ENCODE results near the gene TNS1. TPM values are rescaled to one million over a fixed set of nuclear protein-coding genes. Genes with fewer than 3 reads are reported as not detected.
A peak's percentile ranks its signal among the peaks of the same experiment; 100 is the strongest.

TNS1 gene
- total RNA-seq, 2 donors from 2014 or later = 0.27 to 5.1 TPM

DNA sequence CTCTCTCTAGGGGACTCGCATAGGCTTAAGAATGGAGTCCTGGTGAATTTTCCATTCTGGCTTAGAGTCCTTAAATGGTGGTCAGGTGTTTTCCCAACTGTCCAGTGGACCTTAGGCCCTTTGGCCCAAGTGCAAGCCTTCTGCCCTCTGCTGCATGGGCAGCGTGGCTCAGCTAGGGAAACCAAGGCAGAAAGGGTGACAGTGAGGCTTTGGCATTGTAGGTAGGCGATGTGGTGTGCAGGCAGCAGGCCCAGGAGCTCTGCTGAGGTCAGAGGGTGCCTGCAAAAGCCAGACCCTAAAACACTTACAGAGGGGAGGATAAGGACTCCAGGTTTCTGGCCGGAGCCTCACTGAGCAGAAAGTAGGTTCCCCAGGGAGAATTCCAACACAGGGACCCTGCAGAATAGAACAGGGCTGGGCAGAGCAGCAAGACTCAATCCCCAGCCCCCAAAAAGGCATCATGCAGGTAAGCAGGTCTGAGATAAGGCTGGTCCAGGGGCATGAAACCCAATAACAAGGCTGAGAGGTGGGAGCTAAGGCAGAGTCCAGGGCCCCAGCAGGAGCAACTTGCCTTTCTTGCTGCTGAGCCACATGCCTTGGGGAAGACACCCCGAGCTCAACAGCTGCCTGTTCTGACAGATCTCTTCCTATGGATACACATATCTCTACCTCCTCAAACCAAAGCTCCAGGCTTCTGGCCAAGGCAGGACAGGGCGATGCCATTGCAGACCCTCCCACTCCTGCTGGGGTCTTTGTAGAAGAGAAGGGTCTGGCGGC is 199.7 kb downstream of the TNS1 start:
- Mint-ChIP-seq H3K9me3 (peaks cover 0 to 5% of the 10 kb centered on the region in 2 donors), H3K27ac (no peak overlapping the region), H3K36me3 (no peaks in the 10 kb centered on the region)
- no peak for DNase-seq (ENCODE audit: low spot score in 2 of 2)
- no peak for ATAC-seq

GRCh38 chr2:217802266-217802665 is 200.5 kb downstream of the TNS1 start:
- Mint-ChIP-seq H3K9me3 (peaks cover 0 to 5% of the 10 kb centered on the region in 2 donors), H3K27ac (no peak overlapping the region), H3K36me3 (no peaks in the 10 kb centered on the region)
- ATAC-seq = no peak
- DNase-seq (ENCODE audit: low spot score in 2 of 2) = peak in 1 of 2 donors; percentile 30

- H3K27ac Mint-ChIP-seq = no peak overlapping the region
- peaks cover 0 to 5% of the 10 kb centered on the region in 2 donors for H3K9me3 Mint-ChIP-seq
- peak in 1 of 2 donors; percentile 23 for DNase-seq (ENCODE audit: low spot score in 2 of 2)
- H3K36me3 Mint-ChIP-seq = no peaks in the 10 kb centered on the region
- no peak for ATAC-seq
Measured at GRCh38 chr2:217801711-217802110, 201.1 kb downstream of the TNS1 start.

DNA sequence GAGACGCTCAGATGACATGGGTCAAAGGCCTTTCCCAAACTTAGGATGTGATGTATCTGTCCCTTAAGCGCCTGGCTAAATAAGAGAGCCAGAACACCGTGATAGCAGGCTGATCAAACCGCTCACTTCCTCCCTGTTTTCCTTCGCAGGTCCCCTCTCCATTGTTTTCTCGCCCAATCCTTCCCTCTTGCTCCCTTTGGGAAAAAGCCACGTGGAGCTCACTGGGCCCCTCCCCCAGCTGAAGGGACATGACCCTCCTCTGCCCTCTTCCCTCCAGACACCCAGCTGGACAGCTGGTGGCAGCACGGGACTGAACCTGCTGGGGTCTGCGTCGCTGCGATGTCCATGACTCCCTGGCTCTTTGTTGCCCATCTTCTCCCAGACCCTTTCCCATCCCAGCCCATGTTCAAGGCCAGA is 201.7 kb downstream of the TNS1 start:
- Mint-ChIP-seq H3K36me3 (no peaks in the 10 kb centered on the region), H3K27ac (no peak overlapping the region), H3K9me3 (peaks cover 0 to 5% of the 10 kb centered on the region in 2 donors)
- ATAC-seq (no peak), DNase-seq (ENCODE audit: low spot score in 2 of 2) (peak in 1 of 2 donors; percentile 42)

DNA sequence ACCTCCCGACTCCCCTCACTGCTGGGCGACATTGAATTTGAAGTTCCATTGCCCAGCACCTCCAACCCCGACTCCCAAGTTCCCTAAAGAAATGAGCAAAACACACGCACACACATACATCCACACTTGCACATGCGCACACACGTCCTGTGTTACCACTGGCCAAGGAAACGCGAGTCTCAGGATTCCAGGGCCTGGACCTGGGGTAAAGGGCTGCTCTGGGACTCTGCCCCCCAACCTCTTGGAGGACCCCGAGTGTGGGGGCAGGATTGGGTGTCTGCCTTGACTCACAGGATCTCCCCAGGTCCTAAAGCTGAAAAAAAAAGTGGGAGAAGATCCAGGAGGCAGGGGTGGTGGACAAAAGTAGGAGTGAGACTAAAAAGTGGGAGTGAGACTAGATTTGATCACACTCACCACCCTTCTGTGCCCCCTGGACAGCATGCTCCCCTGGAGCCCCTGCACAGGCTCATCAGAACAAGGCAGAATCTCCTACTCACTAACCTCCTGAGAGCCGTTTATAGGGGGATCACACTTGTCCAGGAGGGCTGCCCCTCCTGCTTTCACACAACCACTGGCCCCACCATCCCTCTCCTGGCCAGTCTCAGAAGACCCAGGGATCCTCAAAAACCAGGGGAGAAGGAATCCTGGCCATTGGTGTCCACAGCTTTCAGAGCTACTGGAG is 202.2 kb downstream of the TNS1 start:
- peaks cover 0 to 3% of the 10 kb centered on the region in 2 donors for H3K9me3 Mint-ChIP-seq
- no peak for DNase-seq (ENCODE audit: low spot score in 2 of 2)
- no peak overlapping the region for H3K27ac Mint-ChIP-seq
- no peak for ATAC-seq
- H3K36me3 Mint-ChIP-seq = no peaks in the 10 kb centered on the region

DNA sequence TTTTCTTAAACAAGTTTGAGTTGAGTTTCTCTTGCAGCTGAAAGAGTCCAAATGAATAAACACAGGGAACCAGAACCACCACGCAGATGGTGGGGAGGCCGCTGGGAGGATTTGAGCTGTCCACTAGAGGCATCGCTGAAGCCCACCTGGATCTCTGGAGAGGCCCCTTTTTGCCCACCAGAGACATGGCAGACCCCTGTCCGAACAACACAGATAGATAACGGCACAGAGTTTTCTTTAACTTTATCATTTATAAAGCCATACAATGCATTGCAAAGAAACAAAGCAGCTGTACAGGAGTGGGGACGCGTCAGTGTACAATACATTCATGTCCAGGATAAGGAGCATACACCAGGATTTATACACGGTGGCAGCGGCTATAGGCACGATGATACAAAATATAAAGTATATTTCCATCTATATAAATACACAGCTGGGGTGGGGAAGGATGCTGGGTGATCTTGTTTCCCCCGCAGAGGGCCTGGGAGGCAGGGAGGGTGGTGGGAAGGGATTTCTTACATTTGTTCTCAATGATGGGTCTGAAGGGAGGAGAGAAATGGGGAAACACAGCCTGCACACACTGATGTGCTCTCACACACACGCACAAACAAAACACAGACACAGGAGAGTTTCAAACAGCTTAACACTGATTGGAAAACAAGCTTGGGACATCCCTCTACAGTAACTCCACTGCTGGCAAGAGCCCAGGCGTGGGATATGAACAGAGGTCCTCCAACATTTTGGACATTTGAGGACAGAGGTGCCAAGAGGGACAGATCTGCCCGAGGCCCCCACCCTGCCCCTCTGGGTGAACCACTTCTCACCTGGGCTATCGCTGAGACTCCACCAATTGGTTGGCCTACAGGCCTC is 203.0 kb downstream of the TNS1 start:
- Mint-ChIP-seq H3K27ac (no peak overlapping the region), H3K9me3 (no peaks in the 10 kb centered on the region), H3K36me3 (no peaks in the 10 kb centered on the region)

GRCh38 chr2:217798743-217799562 is 203.8 kb downstream of the TNS1 start:
- Mint-ChIP-seq H3K27ac (no peak overlapping the region), H3K36me3 (no peaks in the 10 kb centered on the region), H3K9me3 (no peaks in the 10 kb centered on the region)
- DNase-seq (ENCODE audit: low spot score in 2 of 2) = no peak
- ATAC-seq = no peak

More for the DNA sequence above, 203.0 kb downstream of the TNS1 start:
- ATAC-seq = no peak
- no peak for DNase-seq (ENCODE audit: low spot score in 2 of 2)

DNA sequence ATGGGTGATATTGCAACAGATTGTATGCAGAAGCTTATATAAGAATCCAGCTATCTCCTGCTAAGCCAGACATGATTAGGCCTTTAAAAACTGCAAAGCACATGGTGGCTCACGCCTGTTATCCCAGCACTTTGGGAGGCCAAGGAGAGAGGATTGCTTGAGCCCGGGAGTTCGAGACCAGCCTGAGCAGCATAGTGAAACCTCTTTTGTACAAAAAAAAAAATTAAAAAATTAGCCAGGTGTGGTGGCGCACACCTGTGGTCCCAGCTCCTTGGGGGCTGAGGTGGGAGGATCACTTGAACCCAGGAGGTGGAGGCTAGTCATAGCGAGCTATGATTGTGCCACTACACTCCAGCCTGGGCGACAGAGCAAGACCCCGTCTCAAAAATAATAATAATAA is 204.6 kb downstream of the TNS1 start:
- Mint-ChIP-seq H3K36me3 (no peaks in the 10 kb centered on the region), H3K27ac (no peak overlapping the region), H3K9me3 (no peaks in the 10 kb centered on the region)
- no peak for ATAC-seq
- no peak for DNase-seq (ENCODE audit: low spot score in 2 of 2)

GRCh38 chr2:217797661-217798069 is 205.1 kb downstream of the TNS1 start:
- no peaks in the 10 kb centered on the region for H3K9me3 Mint-ChIP-seq
- no peaks in the 10 kb centered on the region for H3K36me3 Mint-ChIP-seq
- DNase-seq (ENCODE audit: low spot score in 2 of 2) = no peak
- peak in 1 of 2 donors; percentile 24 for ATAC-seq
- peak overlapping the region; percentile 24 to 30 for H3K27ac Mint-ChIP-seq

- H3K36me3 Mint-ChIP-seq = no peaks in the 10 kb centered on the region
- peak overlapping the region; percentile 24 to 30 for H3K27ac Mint-ChIP-seq
- H3K9me3 Mint-ChIP-seq = no peaks in the 10 kb centered on the region
- DNase-seq (ENCODE audit: low spot score in 2 of 2) = peak in 1 of 2 donors; percentile 45
- ATAC-seq = peak in 1 of 2 donors; percentile 20
Measured at GRCh38 chr2:217797165-217797564, 205.6 kb downstream of the TNS1 start.

DNA sequence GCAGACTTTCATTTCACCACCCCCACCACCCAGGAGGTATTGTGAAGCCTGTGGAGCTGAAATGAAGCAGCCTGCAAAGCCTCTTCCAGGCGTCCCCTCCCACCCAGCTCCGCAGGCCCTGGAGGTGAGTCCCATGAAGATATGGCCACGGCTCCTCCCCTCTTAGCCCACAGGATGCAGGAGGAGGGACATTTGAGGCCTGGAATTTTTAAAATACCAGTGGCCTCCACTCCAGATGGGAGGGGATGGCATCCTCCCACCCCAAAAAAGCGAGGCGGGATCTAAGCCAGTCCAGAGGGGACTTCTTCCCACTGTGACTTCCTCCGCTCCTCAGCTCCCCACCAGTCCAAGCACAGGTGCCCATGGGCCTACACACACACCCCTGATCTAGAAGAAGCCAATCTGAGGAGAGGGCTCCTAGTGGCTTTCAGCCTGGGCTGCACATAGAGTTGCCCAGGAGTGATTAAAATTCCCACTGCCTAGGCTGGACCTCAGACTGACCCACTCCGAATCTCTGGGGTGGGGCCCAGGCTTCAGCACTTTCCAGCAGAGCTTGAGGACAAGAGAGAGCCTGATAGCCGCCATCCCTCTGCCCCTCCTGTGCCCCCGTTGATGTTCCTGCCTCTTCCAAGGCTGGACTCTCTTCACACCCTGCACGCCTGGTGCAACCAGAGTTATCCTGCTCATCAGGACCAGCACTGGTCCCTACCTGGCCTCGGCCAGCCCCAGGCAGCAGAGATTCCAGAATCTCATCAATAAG is 206.9 kb downstream of the TNS1 start:
- no peak overlapping the region for H3K27ac Mint-ChIP-seq
- ATAC-seq (no peak), DNase-seq (ENCODE audit: low spot score in 2 of 2) (no peak)
- H3K9me3 Mint-ChIP-seq = no peaks in the 10 kb centered on the region
- H3K36me3 Mint-ChIP-seq = no peaks in the 10 kb centered on the region

DNA sequence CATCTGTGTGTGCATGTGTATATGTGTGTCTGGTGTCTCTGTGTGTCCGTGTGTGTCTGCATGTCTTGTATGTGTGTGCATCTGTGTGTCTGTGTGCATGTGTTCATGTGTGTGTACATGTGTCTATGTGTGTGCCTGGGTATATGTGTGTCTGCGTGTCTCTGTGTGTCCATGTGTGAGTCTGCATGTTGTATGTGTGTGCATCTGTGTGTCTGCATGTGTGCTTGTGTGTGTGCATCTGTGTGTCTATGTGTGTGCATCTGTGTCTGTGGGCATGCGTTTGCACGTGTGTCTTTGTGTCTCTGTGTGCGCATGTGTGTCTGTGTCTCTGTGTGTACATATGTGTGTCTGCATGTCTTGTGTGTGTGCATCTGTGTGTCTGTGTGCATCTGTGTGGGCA is 207.7 kb downstream of the TNS1 start:
- DNase-seq (ENCODE audit: low spot score in 2 of 2) = no peak
- Mint-ChIP-seq H3K27ac (no peak overlapping the region), H3K9me3 (no peaks in the 10 kb centered on the region), H3K36me3 (no peaks in the 10 kb centered on the region)
- no peak for ATAC-seq

GRCh38 chr2:217794133-217794986 is 208.4 kb downstream of the TNS1 start:
- peak in 1 of 2 donors; percentile 38 for DNase-seq (ENCODE audit: low spot score in 2 of 2)
- no peak for ATAC-seq
- no peaks in the 10 kb centered on the region for H3K36me3 Mint-ChIP-seq
- H3K9me3 Mint-ChIP-seq = no peaks in the 10 kb centered on the region
- no peak overlapping the region for H3K27ac Mint-ChIP-seq

DNA sequence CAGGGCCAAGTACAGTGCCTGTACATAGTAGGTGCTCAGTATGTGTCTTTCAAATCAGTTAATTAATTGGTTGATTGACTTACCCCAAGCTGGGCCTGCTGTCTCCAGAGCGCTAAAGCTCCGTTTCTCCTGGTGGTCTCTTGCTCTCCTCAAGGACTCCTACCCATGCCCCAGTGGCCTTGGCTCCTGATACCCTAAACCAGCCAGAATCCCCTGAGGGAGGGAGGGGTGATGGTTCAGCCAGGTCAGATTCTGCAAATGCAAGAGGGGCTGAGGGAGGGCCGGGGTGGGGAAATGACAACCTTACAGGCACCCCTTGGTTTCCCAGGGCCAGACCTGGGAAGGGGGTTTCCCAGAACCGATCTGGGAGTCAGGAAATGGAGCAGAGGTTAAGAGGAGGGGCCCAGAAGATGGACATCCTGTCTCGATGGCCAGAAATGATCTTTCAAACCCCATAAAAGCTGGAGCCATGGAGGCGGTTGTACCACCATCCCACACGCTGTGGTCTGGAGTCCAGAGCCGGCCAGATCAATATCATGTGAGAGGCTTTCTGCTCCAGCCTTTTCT is 209.1 kb downstream of the TNS1 start:
- DNase-seq (ENCODE audit: low spot score in 2 of 2) (no peak), ATAC-seq (no peak)
- Mint-ChIP-seq H3K9me3 (no peaks in the 10 kb centered on the region), H3K36me3 (no peaks in the 10 kb centered on the region), H3K27ac (no peak overlapping the region)
